Bronchial smooth muscle cell (primary cell): ENCODE data around the gene SLC8A3. TPM values are rescaled to one million over a fixed set of nuclear protein-coding genes. Genes with fewer than 3 reads are reported as not detected.

ENCODE experiments used
- total RNA-seq: library from RNA; depleted of rRNA; stranded (reverse); fragments of >200 nt; gene quantifications from 2 replicates; pipeline ENCODE4 v1.2.1, GENCODE V29; 2014

SLC8A3 gene
- total RNA-seq, result under 0.01 TPM in 1 of 2 replicates, not detected in the other

GRCh38 chr14:70188659-70189455 is at the start of gene SLC8A3:
Gene SLC8A3, minus strand, starts transcription at chr14:70188951. Its CDS starts 20,529 bp downstream, at chr14:70168422.

Other genes starting within 250 kb of the SLC8A3 start
- 18.9 and 38.0 TPM in 2 replicates for gene COX16, start 170.7 kb upstream of the SLC8A3 start, total RNA-seq
- gene SYNJ2BP, start 228.1 kb upstream of the SLC8A3 start, total RNA-seq, result 11.3 and 11.8 TPM in 2 replicates